MG63 (cell line): Measurements from ENCODE around the gene DOCK2. TPM values are rescaled to one million over a fixed set of nuclear protein-coding genes. Genes with fewer than 3 reads are reported as not detected.
"Not testable (repeated sequence)": the region's sequence is repeated elsewhere in the genome, so short reads cannot be mapped to it uniquely, and the experiment has no call there.

Experiments
- DNase-seq: peaks from one replicate; pipeline ENCODE4 v3.0.0-alpha.2; 2020
- H3K27me3 ChIP-seq: fragments of 250-450 bp; sonication (Bioruptor Pico); 2 replicates; pipeline ENCODE4 v1.5.1; 2020; ENCODE audit warnings: mild to moderate bottlenecking, moderate library complexity
- H3K36me3 ChIP-seq: fragments of 250-450 bp; sonication (Bioruptor Pico); 2 replicates; pipeline ENCODE4 v1.5.1; 2020; ENCODE audit warnings: mild to moderate bottlenecking, moderate library complexity
- H3K4me3 ChIP-seq: fragments of 250-450 bp; sonication (Bioruptor Pico); 2 replicates; pipeline ENCODE4 v1.5.1; 2020; ENCODE audit warnings: mild to moderate bottlenecking, moderate library complexity
- H3K9me3 ChIP-seq: fragments of 250-450 bp; sonication (Bioruptor Pico); 2 replicates; pipeline ENCODE4 v1.5.1; 2020; ENCODE audit warnings: mild to moderate bottlenecking, moderate library complexity
- total RNA-seq: library from RNA; depleted of rRNA; stranded (reverse); fragments of >200 nt; shearing (Covaris generic); gene quantifications from 2 replicates; pipeline ENCODE4 v1.2.3, GENCODE V29; 2014; ENCODE audit warnings: low replicate concordance

Gene DOCK2
- total RNA-seq, 1 experiment from 2014 or later = 12.6 TPM

- DNase-seq = no peak
- H3K27me3 ChIP-seq = no peaks in the 10 kb centered on the region
Measured at GRCh38 chr5:169657127-169657526, 20.1 kb downstream of the DOCK2 start.

DNA sequence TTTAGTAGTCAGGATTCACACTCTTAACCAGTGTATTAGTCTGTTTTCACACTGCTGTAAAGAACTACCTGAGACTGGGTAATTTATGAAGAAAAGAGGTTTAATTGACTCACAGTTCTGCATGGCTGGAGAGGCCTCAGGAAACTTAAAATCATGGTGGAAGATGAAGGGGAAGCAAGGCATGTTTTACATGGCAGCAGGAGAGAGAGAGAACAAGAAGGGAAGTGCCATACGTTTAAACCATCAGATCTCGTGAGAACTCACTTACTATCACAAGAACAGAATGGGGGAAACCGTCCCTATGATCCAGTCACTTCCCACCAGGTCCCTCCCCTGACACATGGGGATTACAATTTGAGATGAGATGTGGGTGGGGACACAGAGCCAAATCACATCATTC is 25.4 kb downstream of the DOCK2 start:
- not testable (repeated sequence) for H3K36me3 ChIP-seq, H3K27me3 ChIP-seq, DNase-seq, H3K4me3 ChIP-seq
- peaks cover 13% of the 10 kb centered on the region for H3K9me3 ChIP-seq

More at GRCh38 chr5:169657127-169657526, 20.1 kb downstream of the DOCK2 start:
- H3K36me3 ChIP-seq = no peaks in the 10 kb centered on the region
- no peak overlapping the region for H3K4me3 ChIP-seq
- H3K9me3 ChIP-seq = peaks cover 6% of the 10 kb centered on the region

GRCh38 chr5:169663537-169663936 is 26.5 kb downstream of the DOCK2 start:
- no peak for DNase-seq
- Histone ChIP-seq H3K27me3 (no peaks in the 10 kb centered on the region), H3K9me3 (peaks cover 13% of the 10 kb centered on the region), H3K36me3 (no peaks in the 10 kb centered on the region), H3K4me3 (no peak overlapping the region)

DNA sequence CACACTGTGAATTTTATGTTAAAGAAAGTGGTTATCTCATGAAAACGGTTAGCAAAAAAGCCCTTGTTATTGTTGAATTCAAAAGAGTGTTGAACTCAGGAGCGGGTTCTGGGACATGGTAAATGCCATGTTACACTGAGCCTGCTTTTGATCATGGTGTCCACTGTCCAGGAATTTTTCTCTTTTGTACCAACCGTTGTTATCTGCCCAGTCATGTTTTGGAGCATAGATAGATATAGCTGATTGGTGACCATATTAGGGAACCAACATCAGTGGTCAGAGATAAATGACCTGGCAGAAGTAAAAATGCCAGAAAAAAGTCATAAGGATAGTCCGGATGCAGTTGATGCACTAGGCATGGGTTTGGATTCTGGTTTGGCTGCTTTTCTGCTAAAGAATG is 29.3 kb downstream of the DOCK2 start:
- Histone ChIP-seq H3K27me3 (no peaks in the 10 kb centered on the region), H3K9me3 (peaks cover 13% of the 10 kb centered on the region), H3K4me3 (no peak overlapping the region), H3K36me3 (no peaks in the 10 kb centered on the region)
- DNase-seq = no peak

GRCh38 chr5:169667896-169668674 is 31.0 kb downstream of the DOCK2 start:
- no peaks in the 10 kb centered on the region for H3K27me3 ChIP-seq
- no peak overlapping the region for H3K4me3 ChIP-seq
- DNase-seq = no peak
- H3K36me3 ChIP-seq = no peaks in the 10 kb centered on the region
- peaks cover 2% of the 10 kb centered on the region; the same call in 1 of the 2 replicates for H3K9me3 ChIP-seq

DNA sequence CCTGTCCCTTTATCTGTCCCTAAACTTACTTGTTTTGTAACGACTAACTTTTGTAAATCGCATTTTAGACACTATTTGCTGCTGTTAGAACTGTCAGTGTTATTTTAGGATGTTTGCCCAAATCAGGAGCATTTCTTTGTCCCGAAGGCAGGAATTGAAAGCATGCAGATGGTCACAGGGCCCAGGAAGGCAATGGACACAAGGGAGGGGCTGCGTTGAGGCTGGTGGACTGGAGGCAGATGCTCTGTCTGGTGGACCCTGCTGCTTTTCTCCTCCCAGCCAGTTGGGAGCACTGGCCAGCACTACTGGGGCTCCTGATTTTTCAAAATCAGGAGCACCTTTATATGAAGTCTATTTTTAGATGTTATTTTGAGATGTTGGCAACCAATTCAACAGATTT is 31.7 kb downstream of the DOCK2 start:
- H3K36me3 ChIP-seq = no peaks in the 10 kb centered on the region
- no peak overlapping the region for H3K4me3 ChIP-seq
- no peaks in the 10 kb centered on the region for H3K27me3 ChIP-seq
- no peak for DNase-seq
- H3K9me3 ChIP-seq = peaks cover 1% of the 10 kb centered on the region; the same call in 1 of the 2 replicates

- DNase-seq = no peak
- H3K27me3 ChIP-seq = no peaks in the 10 kb centered on the region
- no peaks in the 10 kb centered on the region for H3K36me3 ChIP-seq
- H3K9me3 ChIP-seq = no peaks in the 10 kb centered on the region
- H3K4me3 ChIP-seq = no peak overlapping the region
Measured at GRCh38 chr5:169670769-169671525, 33.9 kb downstream of the DOCK2 start.

DNA sequence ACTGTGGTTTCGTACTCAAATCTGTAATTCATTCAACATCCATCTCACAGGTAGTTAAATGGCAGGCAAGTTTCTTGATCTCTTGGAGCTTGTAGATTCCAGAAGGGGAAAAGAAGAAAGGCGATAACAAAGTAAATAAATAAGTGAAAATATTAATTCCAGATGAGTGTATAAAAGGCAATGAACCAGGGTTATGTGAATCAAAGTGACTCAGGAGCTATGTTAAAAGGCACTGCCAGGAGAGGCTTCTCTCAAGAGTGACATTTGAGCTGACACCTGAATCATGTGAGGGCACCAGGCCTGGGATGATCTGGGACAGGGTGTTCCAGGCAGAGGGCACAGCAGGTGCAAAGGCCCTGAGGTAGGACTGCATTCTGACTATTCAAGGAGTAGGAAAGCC is 45.0 kb downstream of the DOCK2 start:
- Histone ChIP-seq H3K4me3 (no peak overlapping the region), H3K36me3 (no peaks in the 10 kb centered on the region), H3K9me3 (no peaks in the 10 kb centered on the region), H3K27me3 (no peaks in the 10 kb centered on the region)
- DNase-seq = no peak

DNA sequence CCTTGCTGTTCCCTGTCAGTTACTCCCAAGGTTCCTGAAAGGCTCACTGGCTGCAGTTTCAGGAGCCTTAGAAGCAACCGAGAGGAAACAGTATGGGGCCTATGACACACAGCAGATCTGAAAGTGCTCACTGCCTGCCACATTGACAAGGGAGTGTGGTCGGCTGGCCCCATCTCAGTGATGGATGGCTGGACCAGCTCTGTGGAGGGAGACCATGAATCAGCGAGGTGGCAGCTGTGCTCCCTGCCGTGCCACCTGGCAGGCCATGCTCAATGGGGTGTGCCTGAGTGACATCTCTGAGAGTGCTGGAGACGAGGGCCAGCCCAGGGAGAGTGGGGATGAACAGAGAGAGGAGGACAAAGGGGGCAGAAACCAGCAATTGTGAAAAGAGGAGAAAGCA is 49.1 kb downstream of the DOCK2 start:
- H3K4me3 ChIP-seq = no peak overlapping the region
- H3K9me3 ChIP-seq = no peaks in the 10 kb centered on the region; the same call in 1 of the 2 replicates
- DNase-seq = no peak
- H3K36me3 ChIP-seq = no peaks in the 10 kb centered on the region
- no peaks in the 10 kb centered on the region for H3K27me3 ChIP-seq

- Histone ChIP-seq H3K36me3 (no peaks in the 10 kb centered on the region), H3K27me3 (no peaks in the 10 kb centered on the region), H3K4me3 (no peak overlapping the region), H3K9me3 (no peaks in the 10 kb centered on the region; the same call in 1 of the 2 replicates)
- DNase-seq = no peak
Measured at GRCh38 chr5:169688106-169688505, 51.0 kb downstream of the DOCK2 start.

GRCh38 chr5:169691471-169691870 is 54.4 kb downstream of the DOCK2 start:
- no peaks in the 10 kb centered on the region for H3K36me3 ChIP-seq
- H3K27me3 ChIP-seq = no peaks in the 10 kb centered on the region
- H3K9me3 ChIP-seq = no peaks in the 10 kb centered on the region; the same call in 1 of the 2 replicates
- DNase-seq = no peak
- no peak overlapping the region for H3K4me3 ChIP-seq

- no peaks in the 10 kb centered on the region for H3K27me3 ChIP-seq
- DNase-seq = peak; percentile 79
- H3K4me3 ChIP-seq = no peak overlapping the region
- no peaks in the 10 kb centered on the region for H3K36me3 ChIP-seq
- no peaks in the 10 kb centered on the region; the same call in 1 of the 2 replicates for H3K9me3 ChIP-seq
Measured at GRCh38 chr5:169694091-169694625, 57.1 kb downstream of the DOCK2 start.

- H3K36me3 ChIP-seq = no peaks in the 10 kb centered on the region
- no peaks in the 10 kb centered on the region; the same call in 1 of the 2 replicates for H3K9me3 ChIP-seq
- peak; percentile 91 for DNase-seq
- no peaks in the 10 kb centered on the region for H3K27me3 ChIP-seq
- no peak overlapping the region for H3K4me3 ChIP-seq
Measured at GRCh38 chr5:169695025-169695625, 58.0 kb downstream of the DOCK2 start.

- Histone ChIP-seq H3K9me3 (no peaks in the 10 kb centered on the region), H3K36me3 (no peaks in the 10 kb centered on the region), H3K27me3 (no peaks in the 10 kb centered on the region), H3K4me3 (no peak overlapping the region)
- peak; percentile 93 for DNase-seq
Measured at GRCh38 chr5:169695919-169696490, 58.9 kb downstream of the DOCK2 start.

- peak; percentile 78 for DNase-seq
- Histone ChIP-seq H3K9me3 (no peaks in the 10 kb centered on the region), H3K4me3 (no peak overlapping the region), H3K36me3 (no peaks in the 10 kb centered on the region), H3K27me3 (no peaks in the 10 kb centered on the region)
Measured at GRCh38 chr5:169696621-169697510, 59.8 kb downstream of the DOCK2 start.

- no peaks in the 10 kb centered on the region for H3K36me3 ChIP-seq
- no peak for DNase-seq
Measured at GRCh38 chr5:169697511-169697890, 60.4 kb downstream of the DOCK2 start.

More at GRCh38 chr5:169697511-169697890, 60.4 kb downstream of the DOCK2 start:
- H3K27me3 ChIP-seq = no peaks in the 10 kb centered on the region
- no peak overlapping the region for H3K4me3 ChIP-seq
- no peaks in the 10 kb centered on the region for H3K9me3 ChIP-seq
